Tibial nerve (tissue), 4 donors: ENCODE measurements around the gene DNTTIP2. TPM values are rescaled to one million over a fixed set of nuclear protein-coding genes. Genes with fewer than 3 reads are reported as not detected.
A peak's percentile ranks its signal among the peaks of the same experiment; 100 is the strongest.

Experiments used
- DNase-seq, 2 donors: peaks; one replicate each; pipeline ENCODE4 v3.0.0-alpha.2; 2019; ENCODE audit warnings: low spot score in 2 of 2
- H3K27ac ChIP-seq, 4 donors: fragments of 200-600 bp; sonication (generic) in 3 of 4; one replicate each; pipeline ENCODE4 v1.5.1; 2017 to 2019; ENCODE audit warnings: mild to moderate bottlenecking in 1 of 4
- H3K27me3 ChIP-seq, 2 donors: fragments of 200-600 bp; sonication (generic) in 1 of 2; one replicate each; pipeline versions ENCODE4 v1.5.1 to v1.6.0; 2017 to 2019
- H3K36me3 ChIP-seq, 3 donors: fragments of 200-600 bp; sonication (generic); one replicate each; pipeline ENCODE4 v1.5.1; 2018 to 2019
- H3K4me1 ChIP-seq, 4 donors: fragments of 200-600 bp; sonication (generic) in 3 of 4; one replicate each; pipeline ENCODE4 v1.5.1; 2017 to 2019
- H3K4me3 ChIP-seq, 4 donors: fragments of 200-600 bp; sonication (generic) in 3 of 4; one replicate each; pipeline ENCODE4 v1.5.1; 2017 to 2019; ENCODE audit warnings: mild to moderate bottlenecking in 1 of 4, moderate library complexity in 1 of 4
- H3K9me3 ChIP-seq, 4 donors: fragments of 200-600 bp; sonication (generic) in 3 of 4; one replicate each; pipeline ENCODE4 v1.5.1; 2017 to 2019
- CTCF ChIP-seq, 5 experiments: fragments of 200-600 bp in 3 of 5; fragments of 450-650 bp in 2 of 5; sonication (generic) in 3 of 5; IDR thresholded peaks; one replicate each; pipeline ENCODE4 v1.5.1; 2016 to 2019; ENCODE audit warnings: antibody characterized with exemption in 5 of 5, mild to moderate bottlenecking in 3 of 5, moderate library complexity in 2 of 5
- EP300 ChIP-seq, 2 donors: sonication (generic); formaldehyde crosslinking; IDR thresholded peaks; one replicate each; pipeline ENCODE4 v1.6.1; 2017; ENCODE audit warnings: antibody characterized with exemption in 2 of 2, mild to moderate bottlenecking in 1 of 2
- POLR2A ChIP-seq, 2 donors: fragments of 450-650 bp; IDR thresholded peaks; one replicate each; pipeline ENCODE4 v1.6.1; 2017; ENCODE audit warnings: antibody characterized with exemption in 2 of 2, mild to moderate bottlenecking in 2 of 2, moderate library complexity in 2 of 2
- WGBS, 2 donors: methylation state at CpG; one replicate each; pipeline ENCODE4 v1.1.5; 2018; 5-methylcytosine and 5-hydroxymethylcytosine counted together
- total RNA-seq, 4 donors: library from RNA; depleted of rRNA; stranded (reverse); fragments of >200 nt; gene quantifications; one replicate each; pipeline ENCODE4 v1.1.0, GENCODE V29; 2016

DNTTIP2 gene
- total RNA-seq, 4 donors from 2014 or later, result 11.8 to 36.5 (median 21.3) TPM

- WGBS, 2 donors, result 90% methylated on average over 4 of the region's 4 CpGs
- no peak for DNase-seq
- peaks cover 0 to 22% (median 8%) of the 10 kb centered on the region in 4 donors for H3K4me1 ChIP-seq
- peaks cover 0 to 13% (median 0%) of the 10 kb centered on the region in 4 donors for H3K9me3 ChIP-seq
- H3K36me3 ChIP-seq, result no peaks in the 10 kb centered on the region
- no peaks in the 10 kb centered on the region for H3K27me3 ChIP-seq
- H3K4me3 ChIP-seq, result no peak overlapping the region
- H3K27ac ChIP-seq, result peak overlapping the region in 1 of 4 donors; percentile 87
- TF ChIP-seq EP300 (IDR thresholded peaks at IDR 0.05) (no peak), CTCF (IDR thresholded peaks at IDR 0.05) (no peak)
These were observed 31.3 kb upstream of the DNTTIP2 start for GRCh38 chr1:93910305-93910704.

DNA sequence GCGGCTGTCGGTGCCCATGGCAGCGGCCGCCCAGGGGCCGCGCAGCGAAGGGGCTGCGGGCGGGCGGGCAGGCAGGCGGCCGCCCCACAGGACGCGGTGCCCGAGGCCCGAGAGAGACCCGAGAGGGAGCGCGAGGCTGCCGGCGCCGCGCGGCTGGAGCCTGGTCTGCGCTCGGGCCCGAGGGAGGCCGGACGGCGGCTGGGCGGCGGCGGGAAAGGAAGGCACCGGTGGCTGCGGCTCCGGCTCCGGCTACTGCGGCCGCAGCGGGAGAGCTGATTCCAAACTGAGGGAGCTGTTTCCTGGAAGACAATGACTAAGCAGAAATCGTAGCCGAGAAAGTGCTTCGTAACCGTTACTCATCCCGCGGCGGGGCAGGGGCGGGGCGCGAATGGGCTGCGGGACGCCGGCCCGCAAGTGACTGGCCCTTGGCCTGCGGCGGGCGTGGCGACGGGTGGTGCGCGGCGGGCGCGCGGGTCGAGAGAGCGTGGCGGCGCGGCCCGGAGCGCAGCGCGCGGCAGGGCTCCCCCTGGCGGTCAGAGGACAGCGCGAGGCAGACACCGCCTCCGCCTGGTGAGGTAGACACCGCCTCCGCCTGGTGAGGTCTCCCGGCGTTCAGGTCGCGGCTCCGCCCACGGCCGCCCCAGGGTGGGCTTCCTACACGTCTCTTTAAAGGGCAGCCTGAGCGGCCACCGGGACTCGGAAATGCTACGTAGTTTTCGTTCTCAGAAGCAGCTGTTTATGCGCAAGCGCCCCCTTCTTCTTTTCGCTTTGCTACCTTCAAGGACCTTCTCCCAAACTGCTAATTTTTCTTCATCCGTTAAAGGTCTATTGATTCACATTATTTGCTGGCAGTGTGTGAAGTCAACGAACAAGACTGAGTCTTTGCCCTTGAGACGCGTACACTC lies 30.4 kb upstream of the DNTTIP2 start, which contains the start of gene GCLM:
GCLM (minus strand) TSS at position 285 of the 905 bp plus-strand sequence; CDS start at position 18, 267 bp downstream.
- WGBS, 2 donors, result 1 to 3% methylated on average over 20 to 82 of the region's 102 CpGs

GRCh38 chr1:93908394-93909145 lies 29.6 kb upstream of the DNTTIP2 start:
- Histone ChIP-seq H3K4me3 (peak overlapping the region; percentile 58 to 95 (median 80)), H3K36me3 (no peaks in the 10 kb centered on the region), H3K9me3 (peaks cover 0 to 11% (median 0%) of the 10 kb centered on the region in 4 donors), H3K27me3 (no peaks in the 10 kb centered on the region), H3K27ac (peak overlapping the region; percentile 67 to 87 (median 86)), H3K4me1 (peaks cover 0 to 39% (median 11%) of the 10 kb centered on the region in 4 donors)
- DNase-seq, result peak in 1 of 2 donors; percentile 5
- 1 to 2% methylated on average over 19 to 48 of the region's 49 CpGs for WGBS, 2 donors
- TF ChIP-seq POLR2A (IDR thresholded peaks at IDR 0.05), result no peak
- TF ChIP-seq CTCF (IDR thresholded peaks at IDR 0.05), result no peak
- no peak for TF ChIP-seq EP300 (IDR thresholded peaks at IDR 0.05)

More for the DNA sequence above, 30.4 kb upstream of the DNTTIP2 start, which contains the start of gene GCLM:
- Histone ChIP-seq H3K27ac (peak within 1 kb of the TSS; percentile 67 to 87 (median 86)), H3K27me3 (no peaks in the 10 kb centered on the region), H3K4me3 (peak within 1 kb of the TSS; percentile 58 to 95 (median 80)), H3K36me3 (no peaks in the 10 kb centered on the region), H3K9me3 (peaks cover 0 to 11% (median 0%) of the 10 kb centered on the region in 4 donors), H3K4me1 (peaks cover 0 to 31% (median 8%) of the 10 kb centered on the region in 4 donors)
- TF ChIP-seq CTCF (IDR thresholded peaks at IDR 0.05), result peak; percentile 80 to 97 (median 97)
- TF ChIP-seq EP300 (IDR thresholded peaks at IDR 0.05), result peak in 1 of 2 donors; percentile 75
- TF ChIP-seq POLR2A (IDR thresholded peaks at IDR 0.05), result peak; percentile 17 to 48
- DNase-seq, result peak; percentile 73 to 75

DNA sequence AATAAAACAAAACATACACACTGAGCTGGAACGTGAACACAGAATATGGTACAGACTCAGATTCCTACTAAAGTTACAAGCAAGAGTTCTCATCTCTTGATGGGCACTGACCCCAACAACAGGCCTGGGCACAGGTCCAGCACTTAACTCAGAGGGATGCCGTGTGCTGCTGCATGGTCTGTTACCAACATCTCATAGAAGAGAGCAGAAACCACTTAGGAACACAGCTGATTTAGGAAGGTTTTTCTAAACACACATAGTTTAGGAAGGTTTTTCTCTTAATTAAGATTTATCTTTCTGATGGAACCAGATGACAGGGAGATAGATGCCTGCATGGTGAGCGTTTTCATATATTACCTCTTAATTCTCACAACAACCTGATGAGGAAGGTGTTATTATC lies 28.7 kb upstream of the DNTTIP2 start:
- Histone ChIP-seq H3K36me3 (no peaks in the 10 kb centered on the region), H3K9me3 (peaks cover 0 to 11% (median 0%) of the 10 kb centered on the region in 4 donors), H3K4me3 (peak overlapping the region in 3 of 4 donors; percentile 58 to 95 (median 71)), H3K4me1 (peaks cover 0 to 40% (median 11%) of the 10 kb centered on the region in 4 donors), H3K27ac (no peak overlapping the region), H3K27me3 (no peaks in the 10 kb centered on the region)
- DNase-seq, result peak in 1 of 2 donors; percentile 13
- WGBS, 2 donors, result 43 to 46% methylated on average over 3 of the region's 3 CpGs
- TF ChIP-seq CTCF (IDR thresholded peaks at IDR 0.05) (no peak), EP300 (IDR thresholded peaks at IDR 0.05) (no peak), POLR2A (IDR thresholded peaks at IDR 0.05) (no peak)
